Thoracic aorta (tissue), 2 donors: ENCODE measurements around the gene FGGY. TPM values are rescaled to one million over a fixed set of nuclear protein-coding genes. Genes with fewer than 3 reads are reported as not detected.

ENCODE experiments used
- ATAC-seq: fragments of 150-250 bp; one replicate; pipeline ENCODE4 v1.8.0; 2017; ENCODE audit warnings: low read depth; ENCODE audit not compliant: insufficient number of reproducible peaks, low FRiP score
- DNase-seq: peaks from one replicate; pipeline ENCODE4 v3.0.0-alpha.2; 2020; ENCODE audit warnings: low spot score
- H3K27ac ChIP-seq, 2 donors: fragments of 200-600 bp; sonication (generic); 1 replicate in 1 of 2; 2 replicates in 1 of 2; pipeline ENCODE4 v1.5.1; 2016; ENCODE audit warnings: mild to moderate bottlenecking in 2 of 2, moderate library complexity in 2 of 2
- H3K27me3 ChIP-seq: fragments of 200-600 bp; sonication (generic); replicated peaks from 2 replicates; pipeline ENCODE4 v1.6.0; 2016; ENCODE audit warnings: mild to moderate bottlenecking; ENCODE audit not compliant: insufficient read depth
- H3K36me3 ChIP-seq: fragments of 200-600 bp; sonication (generic); one replicate; pipeline ENCODE4 v1.5.1; 2016
- H3K4me1 ChIP-seq, 2 donors: fragments of 200-600 bp; sonication (generic); 1 replicate in 1 of 2; 2 replicates in 1 of 2; pipeline versions ENCODE4 v1.5.1 to v1.6.0; 2016; ENCODE audit warnings: low read depth in 2 of 2, mild to moderate bottlenecking in 1 of 2; ENCODE audit not compliant: control insufficient read depth in 1 of 2
- H3K4me3 ChIP-seq: fragments of 200-600 bp; sonication (generic); 2 replicates; pipeline ENCODE4 v1.5.1; 2016; ENCODE audit warnings: mild to moderate bottlenecking
- H3K9me3 ChIP-seq: fragments of 200-600 bp; sonication (generic); 2 replicates; pipeline ENCODE4 v1.5.1; 2016
- CTCF ChIP-seq: fragments of 200-600 bp; sonication (generic); IDR thresholded peaks from one replicate; pipeline ENCODE4 v1.5.1; 2019; ENCODE audit warnings: antibody characterized with exemption
- total RNA-seq, 2 donors: library from RNA; depleted of rRNA; stranded (reverse); fragments of >200 nt; gene quantifications; one replicate each; pipeline versions ENCODE4 v1.1.0 to v1.2.3, GENCODE V29; 2016

FGGY gene
- total RNA-seq, 2 donors from 2014 or later = 6.5 to 9.9 TPM

GRCh38 chr1:59413327-59413720, 116.4 kb downstream of the FGGY start:
- no peak for TF ChIP-seq CTCF
- Histone ChIP-seq H3K27me3 (no peaks in the 10 kb centered on the region), H3K4me1 (peaks cover 15 to 28% of the 10 kb centered on the region in 2 donors), H3K4me3 (no peak overlapping the region), H3K36me3 (no peaks in the 10 kb centered on the region), H3K9me3 (no peaks in the 10 kb centered on the region), H3K27ac (peak overlapping the region in 1 of 2 donors; percentile 20)
- DNase-seq (no peak), ATAC-seq (no peak)

GRCh38 chr1:59414406-59415133, 117.7 kb downstream of the FGGY start:
- ATAC-seq (no peak), DNase-seq (no peak)
- Histone ChIP-seq H3K9me3 (no peaks in the 10 kb centered on the region), H3K4me1 (peaks cover 8 to 17% of the 10 kb centered on the region in 2 donors), H3K4me3 (no peak overlapping the region), H3K27ac (no peak overlapping the region), H3K27me3 (no peaks in the 10 kb centered on the region), H3K36me3 (no peaks in the 10 kb centered on the region)
- TF ChIP-seq CTCF = no peak

- Histone ChIP-seq H3K4me1 (peaks cover 8 to 17% of the 10 kb centered on the region in 2 donors), H3K27me3 (no peaks in the 10 kb centered on the region), H3K9me3 (no peaks in the 10 kb centered on the region), H3K4me3 (no peak overlapping the region), H3K36me3 (no peaks in the 10 kb centered on the region), H3K27ac (no peak overlapping the region)
- DNase-seq (no peak), ATAC-seq (no peak)
- no peak for TF ChIP-seq CTCF
These were observed 118.5 kb downstream of the FGGY start for GRCh38 chr1:59415286-59415850.

- Histone ChIP-seq H3K4me1 (peaks cover 8 to 17% of the 10 kb centered on the region in 2 donors), H3K4me3 (no peak overlapping the region), H3K27ac (no peak overlapping the region), H3K36me3 (no peaks in the 10 kb centered on the region), H3K9me3 (no peaks in the 10 kb centered on the region), H3K27me3 (no peaks in the 10 kb centered on the region)
- no peak for TF ChIP-seq CTCF
- no peak for ATAC-seq
- DNase-seq = no peak
These were observed 119.0 kb downstream of the FGGY start for GRCh38 chr1:59415881-59416280.

- Histone ChIP-seq H3K9me3 (no peaks in the 10 kb centered on the region), H3K27ac (no peak overlapping the region), H3K27me3 (no peaks in the 10 kb centered on the region), H3K4me1 (peaks cover 11 to 26% of the 10 kb centered on the region in 2 donors), H3K36me3 (no peaks in the 10 kb centered on the region), H3K4me3 (no peak overlapping the region)
- no peak for TF ChIP-seq CTCF
- ATAC-seq (no peak), DNase-seq (no peak)
These were observed 120.5 kb downstream of the FGGY start for GRCh38 chr1:59417406-59417805.
